Mammary epithelial cell (primary cell): ENCODE measurements around the gene LTBP3.

Experiments
- CTCF ChIP-seq, 2 donors: IDR thresholded peaks in 1 of 2; conservative IDR thresholded peaks in 1 of 2; 2 replicates each; pipeline ENCODE4 v1.5.1; 2011 to 2012; ENCODE audit warnings: inconsistent platforms in 2 of 2, low read length in 2 of 2, mild to moderate bottlenecking in 2 of 2, control low read depth in 1 of 2, low read depth in 1 of 2; ENCODE audit not compliant: insufficient read depth in 1 of 2; ENCODE audit errors: extremely low read depth in 1 of 2
- EZH2 ChIP-seq: IDR thresholded peaks from 2 replicates; pipeline ENCODE4 v1.6.1; 2012; ENCODE audit warnings: low read length, inconsistent platforms, borderline replicate concordance

- TF ChIP-seq CTCF (conservative IDR thresholded peaks at IDR 0.05 in 1 of 2, IDR thresholded peaks at IDR 0.05 in 1 of 2; ENCODE audit: extremely low read depth in 1 of 2, insufficient read depth in 1 of 2, low read depth in 1 of 2, low read length in 2 of 2) (no peak), EZH2 (no peak)
Measured at GRCh38 chr11:65569164-65569972, 11.2 kb upstream of the LTBP3 start.
